ENCODE measurements around the gene KCNRG.
"Not testable (repeated sequence)": the region's sequence is repeated elsewhere in the genome, so short reads cannot be mapped to it uniquely, and the experiment has no call there.

Gene KCNRG

DNA sequence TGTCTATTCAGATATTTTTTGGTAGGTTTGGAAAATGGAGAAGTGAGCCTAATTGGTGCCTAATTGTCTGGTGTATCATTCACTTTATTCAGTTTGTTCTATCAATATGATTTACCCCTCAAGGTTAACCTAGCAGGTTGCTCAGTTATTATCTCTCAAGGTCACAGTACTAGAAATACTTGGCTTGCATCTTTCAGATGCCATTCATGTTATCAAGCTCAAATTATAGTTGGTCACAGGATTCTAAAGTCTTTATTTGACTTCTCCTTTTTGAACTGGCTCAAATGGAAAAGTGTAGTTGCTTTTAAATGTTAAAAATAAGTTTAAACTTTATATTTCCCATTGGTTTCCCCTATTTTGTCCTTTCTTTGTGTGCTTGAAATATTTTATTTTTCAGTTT lies 2.6 kb downstream of the KCNRG start:
- DNase-seq (ENCODE audit: low read depth in 1 of 2, low spot score in 1 of 2) = no peak
- in situ Hi-C loops (cut with HindIII; ENCODE audit: low pct_unique_long_range_greater_than_20kb, low sequenced_read_pairs) = no loop called here
- TF ChIP-seq JUND (IDR thresholded peaks at IDR 0.05; ENCODE audit: low read depth) = no peak

DNA sequence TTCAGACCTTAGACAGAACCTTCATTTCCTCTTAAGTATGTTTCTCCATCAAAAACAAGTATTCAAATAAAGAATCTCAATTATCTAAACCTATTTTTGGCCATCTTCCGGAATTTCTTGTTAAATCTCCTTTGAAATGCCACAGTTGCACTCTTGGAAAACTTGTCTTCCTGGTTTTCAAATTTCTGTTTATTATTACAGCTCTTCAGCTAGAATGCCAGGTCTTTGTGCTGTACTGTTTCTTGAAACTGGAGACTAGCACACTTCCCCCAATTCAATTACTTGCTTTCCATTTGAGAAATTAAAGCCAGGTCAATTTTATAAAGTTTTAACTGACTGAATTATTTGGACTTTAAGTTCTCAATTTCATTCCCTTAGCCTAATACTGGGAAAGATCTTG lies 10.2 kb downstream of the KCNRG start:
- DNase-seq (ENCODE audit: low read depth in 1 of 2, low spot score in 1 of 2) = peak; percentile 1 to 22
- in situ Hi-C loops (cut with HindIII; ENCODE audit: low pct_unique_long_range_greater_than_20kb, low sequenced_read_pairs) = no loop called here
- TF ChIP-seq JUND (IDR thresholded peaks at IDR 0.05; ENCODE audit: low read depth) = no peak

- in situ Hi-C loops (cut with HindIII; ENCODE audit: low pct_unique_long_range_greater_than_20kb, low sequenced_read_pairs) = no loop called here
- DNase-seq (ENCODE audit: low read depth in 1 of 2, low spot score in 1 of 2) = no peak
- TF ChIP-seq JUND (IDR thresholded peaks at IDR 0.05; ENCODE audit: low read depth) = no peak
Measured at GRCh38 chr13:50026788-50027473, 11.7 kb downstream of the KCNRG start.

DNA sequence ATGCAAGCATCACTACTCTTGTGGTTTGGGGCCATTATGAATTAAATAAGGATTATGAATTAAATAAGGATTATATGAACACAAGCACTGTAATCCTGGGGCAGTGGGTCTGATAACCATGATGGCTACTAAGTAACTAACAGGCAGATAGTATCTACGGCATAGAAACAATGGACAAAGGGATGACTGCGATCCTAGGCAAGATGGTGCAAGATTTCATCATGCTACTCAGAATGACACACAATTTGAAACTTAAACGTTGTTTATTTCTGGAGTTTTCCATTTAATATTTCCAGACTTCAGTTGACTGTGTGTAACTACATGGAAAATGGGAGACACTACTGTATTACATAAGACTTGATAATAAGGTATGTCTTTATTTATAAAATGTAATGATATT lies 15.1 kb downstream of the KCNRG start:
- DNase-seq (ENCODE audit: low read depth in 1 of 2, low spot score in 1 of 2) = no peak
- no peak for TF ChIP-seq JUND (IDR thresholded peaks at IDR 0.05; ENCODE audit: low read depth)
- in situ Hi-C loops (cut with HindIII; ENCODE audit: low pct_unique_long_range_greater_than_20kb, low sequenced_read_pairs) = no loop called here

GRCh38 chr13:50033725-50034124 lies 18.5 kb downstream of the KCNRG start:
- in situ Hi-C loops (cut with HindIII; ENCODE audit: low pct_unique_long_range_greater_than_20kb, low sequenced_read_pairs) = no loop called here
- peak in 1 of 2 experiments; percentile 6 for DNase-seq (ENCODE audit: low read depth in 1 of 2, low spot score in 1 of 2)
- no peak for TF ChIP-seq JUND (IDR thresholded peaks at IDR 0.05; ENCODE audit: low read depth)

DNA sequence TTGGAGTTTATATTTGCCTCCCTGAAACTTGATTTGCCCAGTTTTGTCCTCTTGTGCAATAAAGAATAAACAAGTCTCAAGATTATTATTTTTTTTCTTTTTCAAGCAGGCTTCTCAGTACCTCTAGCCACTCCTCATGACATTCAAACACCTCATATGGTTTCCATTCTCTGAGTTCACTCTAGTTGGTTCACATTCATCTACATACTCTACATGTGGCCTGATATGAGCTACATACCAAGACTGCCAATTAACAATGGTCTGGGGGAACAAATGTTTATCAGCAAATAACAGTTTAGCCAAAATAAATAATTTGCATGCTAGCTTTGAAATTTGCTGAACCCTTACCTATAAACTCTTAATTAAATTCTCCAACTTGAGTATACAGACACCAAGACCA lies 22.5 kb downstream of the KCNRG start:
- in situ Hi-C loops (cut with HindIII; ENCODE audit: low pct_unique_long_range_greater_than_20kb, low sequenced_read_pairs) = no loop called here
- TF ChIP-seq JUND (IDR thresholded peaks at IDR 0.05; ENCODE audit: low read depth) = no peak
- no peak for DNase-seq (ENCODE audit: low read depth in 1 of 2, low spot score in 1 of 2)

GRCh38 chr13:50038266-50038665 lies 23.0 kb downstream of the KCNRG start:
- no peak for TF ChIP-seq JUND (IDR thresholded peaks at IDR 0.05; ENCODE audit: low read depth)
- no peak for DNase-seq (ENCODE audit: low read depth in 1 of 2, low spot score in 1 of 2)
- in situ Hi-C loops (cut with HindIII; ENCODE audit: low pct_unique_long_range_greater_than_20kb, low sequenced_read_pairs) = no loop called here

GRCh38 chr13:50052478-50052877 lies 37.2 kb downstream of the KCNRG start:
- DNase-seq (ENCODE audit: low read depth in 1 of 2, low spot score in 1 of 2) = no peak
- no peak for TF ChIP-seq JUND (IDR thresholded peaks at IDR 0.05; ENCODE audit: low read depth)
- in situ Hi-C loops (cut with HindIII; ENCODE audit: low pct_unique_long_range_greater_than_20kb, low sequenced_read_pairs) = no loop called here

DNA sequence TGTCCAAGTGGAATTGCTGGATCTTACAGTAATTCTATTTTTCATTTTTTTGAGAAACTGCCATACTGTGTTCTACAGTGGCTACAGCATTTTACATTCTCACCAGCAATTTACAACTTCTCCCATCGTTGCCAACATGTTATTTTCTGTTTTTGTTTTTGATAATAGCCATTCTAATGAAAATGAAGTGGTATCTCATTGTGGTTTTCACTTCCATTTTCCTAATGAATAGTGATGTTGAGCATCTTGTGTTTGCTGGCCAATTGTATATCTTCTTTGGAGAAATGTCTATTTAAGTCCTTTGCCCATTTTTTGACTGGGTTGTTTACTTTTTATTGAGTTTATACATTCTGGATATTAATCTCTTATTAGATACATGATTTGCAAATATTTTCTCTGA lies 38.6 kb downstream of the KCNRG start:
- no peak for DNase-seq (ENCODE audit: low read depth in 1 of 2, low spot score in 1 of 2)
- no peak for TF ChIP-seq JUND (IDR thresholded peaks at IDR 0.05; ENCODE audit: low read depth)
- in situ Hi-C loops (cut with HindIII; ENCODE audit: low pct_unique_long_range_greater_than_20kb, low sequenced_read_pairs) = no loop called here

GRCh38 chr13:50055454-50055853 lies 40.2 kb downstream of the KCNRG start:
- in situ Hi-C loops (cut with HindIII; ENCODE audit: low pct_unique_long_range_greater_than_20kb, low sequenced_read_pairs) = no loop called here
- no peak for TF ChIP-seq JUND (IDR thresholded peaks at IDR 0.05; ENCODE audit: low read depth)
- no peak for DNase-seq (ENCODE audit: low read depth in 1 of 2, low spot score in 1 of 2)

DNA sequence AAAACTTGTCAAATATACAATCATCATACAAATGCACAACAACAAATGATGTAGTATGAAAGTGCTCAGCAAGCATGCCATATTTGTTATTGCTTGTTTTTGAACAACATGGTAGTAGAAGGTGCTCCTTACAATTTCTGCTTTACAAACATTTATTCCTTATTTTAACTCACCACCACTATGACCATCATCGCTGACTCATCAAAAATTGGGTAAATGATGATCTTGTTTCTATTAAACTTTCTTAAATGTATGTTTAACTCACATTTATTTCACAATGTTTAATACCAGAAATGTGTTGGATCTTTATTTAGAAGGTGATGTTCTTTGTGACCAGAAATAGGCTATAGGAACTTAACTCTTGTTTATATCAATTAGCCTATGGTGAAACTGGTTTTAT lies 45.5 kb downstream of the KCNRG start:
- TF ChIP-seq JUND (IDR thresholded peaks at IDR 0.05; ENCODE audit: low read depth) = no peak
- in situ Hi-C loops (cut with HindIII; ENCODE audit: low pct_unique_long_range_greater_than_20kb, low sequenced_read_pairs) = no loop called here
- DNase-seq (ENCODE audit: low read depth in 1 of 2, low spot score in 1 of 2) = no peak

GRCh38 chr13:50062336-50062735 lies 47.1 kb downstream of the KCNRG start:
- in situ Hi-C loops (cut with HindIII; ENCODE audit: low pct_unique_long_range_greater_than_20kb, low sequenced_read_pairs); DNase-seq (ENCODE audit: low read depth in 1 of 2, low spot score in 1 of 2): not testable (repeated sequence)

DNA sequence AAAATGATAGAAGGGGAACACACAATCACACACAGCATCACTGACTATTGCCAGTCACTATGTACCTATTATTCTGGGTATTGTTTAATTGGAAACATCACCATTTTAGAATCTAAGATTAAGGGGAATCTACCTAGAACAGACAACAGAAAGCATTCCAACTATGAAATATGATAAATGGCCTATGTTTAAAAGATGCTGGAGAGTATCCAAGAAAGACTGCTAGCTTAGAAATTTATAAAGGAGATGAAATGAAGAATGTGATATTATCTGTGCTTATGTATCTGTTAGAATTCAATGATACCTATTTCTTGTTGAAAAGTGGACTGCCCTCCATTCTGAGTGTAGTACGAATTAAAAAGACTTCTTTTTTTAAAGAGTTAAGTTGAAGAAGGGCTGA lies 50.5 kb downstream of the KCNRG start:
- in situ Hi-C loops (cut with HindIII; ENCODE audit: low pct_unique_long_range_greater_than_20kb, low sequenced_read_pairs) = no loop called here
- no peak for TF ChIP-seq JUND (IDR thresholded peaks at IDR 0.05; ENCODE audit: low read depth)
- no peak for DNase-seq (ENCODE audit: low read depth in 1 of 2, low spot score in 1 of 2)

- DNase-seq (ENCODE audit: low read depth in 1 of 2, low spot score in 1 of 2) = no peak
- in situ Hi-C loops (cut with HindIII; ENCODE audit: low pct_unique_long_range_greater_than_20kb, low sequenced_read_pairs) = no loop called here
- no peak for TF ChIP-seq JUND (IDR thresholded peaks at IDR 0.05; ENCODE audit: low read depth)
Measured at GRCh38 chr13:50068508-50068907, 53.3 kb downstream of the KCNRG start.
